Prostate gland (tissue), 2 donors: Measurements from ENCODE around the gene ACY1. TPM values are rescaled to one million over a fixed set of nuclear protein-coding genes. Genes with fewer than 3 reads are reported as not detected.
A peak's percentile ranks its signal among the peaks of the same experiment; 100 is the strongest.

Experiments used
- DNase-seq: peaks from one replicate; pipeline ENCODE4 v3.0.0-alpha.2; 2019; ENCODE audit warnings: low spot score
- H3K27ac ChIP-seq, 2 donors: fragments of 200-600 bp; sonication (generic); 2 replicates each; pipeline ENCODE4 v1.5.1; 2017 to 2019
- H3K27me3 ChIP-seq: fragments of 200-600 bp; sonication (generic); replicated peaks from 2 replicates; pipeline ENCODE4 v1.5.1; 2019; ENCODE audit not compliant: insufficient read depth
- H3K36me3 ChIP-seq, 2 donors: fragments of 200-600 bp; sonication (generic); 1 replicate in 1 of 2; 2 replicates in 1 of 2; pipeline versions ENCODE4 v1.5.1 to v1.8.1; 2017 to 2019
- H3K4me1 ChIP-seq: fragments of 200-600 bp; sonication (generic); replicated peaks from 2 replicates; pipeline ENCODE4 v1.5.1; 2019
- H3K4me3 ChIP-seq, 2 donors: fragments of 200-600 bp; sonication (generic); 2 replicates each; pipeline ENCODE4 v1.5.1; 2017 to 2019
- H3K9me3 ChIP-seq: fragments of 200-600 bp; sonication (generic); 2 replicates; pipeline ENCODE4 v1.5.1; 2017
- POLR2A ChIP-seq: fragments of 450-650 bp; IDR thresholded peaks from one replicate; pipeline ENCODE4 v1.6.1; 2016; ENCODE audit warnings: antibody characterized with exemption, mild to moderate bottlenecking
- POLR2AphosphoS5 ChIP-seq: sonication (generic); formaldehyde crosslinking; IDR thresholded peaks from one replicate; pipeline ENCODE4 v1.6.1; 2017; ENCODE audit warnings: antibody characterized with exemption
- WGBS: methylation state at CpG from one replicate; pipeline ENCODE4 v1.1.5; 2018; 5-methylcytosine and 5-hydroxymethylcytosine counted together
- intact Hi-C: fragments of 100-400 bp; cut with DNase I; formaldehyde crosslinking; loops from one replicate; pipeline ENCODE4 v1.14.2; 2022
- total RNA-seq, 2 donors: library from RNA; depleted of rRNA; stranded (reverse); fragments of >200 nt; gene quantifications; one replicate each; pipeline ENCODE4 v1.1.0, GENCODE V29; 2016
- TF ChIP-seq, protein P1 (sequence below), 4 experiments: fragments of 200-600 bp in 2 of 4; fragments of 450-650 bp in 2 of 4; sonication (generic) in 2 of 4; IDR thresholded peaks; 1 replicate in 3 of 4; 2 replicates in 1 of 4; pipeline ENCODE4 v1.5.1; 2016 to 2019; ENCODE audit warnings: antibody characterized with exemption in 4 of 4, mild to moderate bottlenecking in 2 of 4, moderate library complexity in 2 of 4

ACY1 gene
- total RNA-seq, 2 donors from 2014 or later = 42.1 to 82.6 TPM

DNA sequence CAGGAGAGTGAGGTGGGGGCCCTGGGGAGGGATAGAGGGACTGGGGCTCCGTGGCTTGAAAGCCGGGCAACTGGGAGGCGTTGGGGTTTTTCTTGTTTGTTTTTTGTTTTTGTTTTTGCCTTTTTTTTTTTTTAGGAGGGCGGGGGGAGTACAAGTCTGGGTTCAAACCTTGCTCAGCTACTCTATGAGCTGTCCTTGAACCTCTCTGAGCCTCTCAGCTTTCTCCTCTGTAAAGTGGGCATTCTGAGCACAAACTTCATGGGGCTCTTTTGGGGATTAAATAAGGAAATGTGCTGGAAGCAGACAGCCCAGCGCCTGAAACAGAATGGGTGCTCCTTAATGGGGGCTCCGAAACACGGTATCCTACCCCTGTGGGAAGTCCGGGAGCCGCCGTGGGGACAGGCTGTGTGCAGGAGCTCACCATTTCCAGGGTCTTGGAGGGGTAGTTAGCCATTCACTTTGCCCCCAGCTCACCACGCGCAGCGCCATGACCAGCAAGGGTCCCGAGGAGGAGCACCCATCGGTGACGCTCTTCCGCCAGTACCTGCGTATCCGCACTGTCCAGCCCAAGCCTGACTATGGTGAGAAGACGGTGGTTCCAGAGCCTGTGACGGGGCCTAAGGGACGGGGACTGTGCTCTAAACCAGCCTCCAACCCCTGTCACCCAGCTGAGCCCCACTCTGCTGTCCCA is 388 bp downstream of the ACY1 start:
- TF ChIP-seq POLR2AphosphoS5 (no peak), POLR2A (no peak)
- TF ChIP-seq, protein P1, sequence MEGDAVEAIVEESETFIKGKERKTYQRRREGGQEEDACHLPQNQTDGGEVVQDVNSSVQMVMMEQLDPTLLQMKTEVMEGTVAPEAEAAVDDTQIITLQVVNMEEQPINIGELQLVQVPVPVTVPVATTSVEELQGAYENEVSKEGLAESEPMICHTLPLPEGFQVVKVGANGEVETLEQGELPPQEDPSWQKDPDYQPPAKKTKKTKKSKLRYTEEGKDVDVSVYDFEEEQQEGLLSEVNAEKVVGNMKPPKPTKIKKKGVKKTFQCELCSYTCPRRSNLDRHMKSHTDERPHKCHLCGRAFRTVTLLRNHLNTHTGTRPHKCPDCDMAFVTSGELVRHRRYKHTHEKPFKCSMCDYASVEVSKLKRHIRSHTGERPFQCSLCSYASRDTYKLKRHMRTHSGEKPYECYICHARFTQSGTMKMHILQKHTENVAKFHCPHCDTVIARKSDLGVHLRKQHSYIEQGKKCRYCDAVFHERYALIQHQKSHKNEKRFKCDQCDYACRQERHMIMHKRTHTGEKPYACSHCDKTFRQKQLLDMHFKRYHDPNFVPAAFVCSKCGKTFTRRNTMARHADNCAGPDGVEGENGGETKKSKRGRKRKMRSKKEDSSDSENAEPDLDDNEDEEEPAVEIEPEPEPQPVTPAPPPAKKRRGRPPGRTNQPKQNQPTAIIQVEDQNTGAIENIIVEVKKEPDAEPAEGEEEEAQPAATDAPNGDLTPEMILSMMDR (IDR thresholded peaks at IDR 0.05) = no peak
- H3K27me3 ChIP-seq = no peaks in the 10 kb centered on the region
- H3K4me1 ChIP-seq = peaks cover 11% of the 10 kb centered on the region
- H3K4me3 ChIP-seq = peak overlapping the region; percentile 34 to 41
- 68% methylated on average over 22 of the region's 22 CpGs for WGBS
- H3K9me3 ChIP-seq = no peaks in the 10 kb centered on the region
- H3K36me3 ChIP-seq = no peaks in the 10 kb centered on the region
- DNase-seq = no peak
- H3K27ac ChIP-seq = peak overlapping the region; percentile 89 to 90
- intact Hi-C loops = no loop called here

DNA sequence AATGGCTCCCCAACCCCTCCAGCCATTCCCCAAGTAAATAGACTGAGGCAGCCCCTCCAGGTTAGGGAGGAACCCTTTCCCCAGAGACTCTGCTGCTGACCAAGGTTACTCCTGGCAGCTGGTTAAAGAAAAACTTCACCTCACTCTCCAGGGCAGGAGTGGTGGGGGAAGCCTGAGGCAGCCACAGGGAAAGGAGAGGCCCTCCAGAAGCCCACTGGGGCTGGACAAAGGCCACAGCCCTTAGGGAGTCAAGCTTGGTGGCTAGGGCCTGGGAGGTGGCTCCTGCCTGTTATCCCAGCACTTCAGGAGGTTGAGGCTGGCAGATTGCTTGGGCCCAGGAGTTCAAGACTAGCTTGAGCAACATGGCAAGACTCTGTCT is 923 bp downstream of the ACY1 start:
- H3K9me3 ChIP-seq = no peaks in the 10 kb centered on the region
- H3K27ac ChIP-seq = peak overlapping the region; percentile 89 to 90
- no peak for DNase-seq
- no peaks in the 10 kb centered on the region for H3K36me3 ChIP-seq
- H3K4me3 ChIP-seq = no peak overlapping the region
- intact Hi-C loops = no loop called here
- peaks cover 11% of the 10 kb centered on the region for H3K4me1 ChIP-seq
- no peaks in the 10 kb centered on the region for H3K27me3 ChIP-seq
- TF ChIP-seq POLR2A (no peak), POLR2AphosphoS5 (no peak)
- TF ChIP-seq, protein P1 (IDR thresholded peaks at IDR 0.05) = no peak

DNA sequence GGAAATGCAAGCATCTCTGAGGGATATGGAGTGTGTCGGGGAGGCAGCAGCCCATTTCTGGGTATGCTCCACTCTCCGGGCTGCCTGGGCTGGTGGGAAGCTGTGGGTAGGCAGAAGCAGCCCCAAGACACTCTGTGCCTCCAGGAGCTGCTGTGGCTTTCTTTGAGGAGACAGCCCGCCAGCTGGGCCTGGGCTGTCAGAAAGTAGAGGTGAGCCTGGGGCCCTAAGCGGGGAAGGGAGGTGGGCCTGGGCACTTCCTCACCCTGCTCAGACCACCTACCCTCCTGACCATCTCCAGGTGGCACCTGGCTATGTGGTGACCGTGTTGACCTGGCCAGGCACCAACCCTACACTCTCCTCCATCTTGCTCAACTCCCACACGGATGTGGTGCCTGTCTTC is 1.7 kb downstream of the ACY1 start:
- TF ChIP-seq, protein P1 (IDR thresholded peaks at IDR 0.05) = no peak
- Histone ChIP-seq H3K4me1 (peaks cover 11% of the 10 kb centered on the region), H3K27me3 (no peaks in the 10 kb centered on the region), H3K36me3 (no peaks in the 10 kb centered on the region), H3K4me3 (no peak overlapping the region), H3K27ac (no peak overlapping the region), H3K9me3 (no peaks in the 10 kb centered on the region)
- DNase-seq = no peak
- WGBS = 85% methylated on average over 6 of the region's 6 CpGs
- intact Hi-C loops = no loop called here

DNA sequence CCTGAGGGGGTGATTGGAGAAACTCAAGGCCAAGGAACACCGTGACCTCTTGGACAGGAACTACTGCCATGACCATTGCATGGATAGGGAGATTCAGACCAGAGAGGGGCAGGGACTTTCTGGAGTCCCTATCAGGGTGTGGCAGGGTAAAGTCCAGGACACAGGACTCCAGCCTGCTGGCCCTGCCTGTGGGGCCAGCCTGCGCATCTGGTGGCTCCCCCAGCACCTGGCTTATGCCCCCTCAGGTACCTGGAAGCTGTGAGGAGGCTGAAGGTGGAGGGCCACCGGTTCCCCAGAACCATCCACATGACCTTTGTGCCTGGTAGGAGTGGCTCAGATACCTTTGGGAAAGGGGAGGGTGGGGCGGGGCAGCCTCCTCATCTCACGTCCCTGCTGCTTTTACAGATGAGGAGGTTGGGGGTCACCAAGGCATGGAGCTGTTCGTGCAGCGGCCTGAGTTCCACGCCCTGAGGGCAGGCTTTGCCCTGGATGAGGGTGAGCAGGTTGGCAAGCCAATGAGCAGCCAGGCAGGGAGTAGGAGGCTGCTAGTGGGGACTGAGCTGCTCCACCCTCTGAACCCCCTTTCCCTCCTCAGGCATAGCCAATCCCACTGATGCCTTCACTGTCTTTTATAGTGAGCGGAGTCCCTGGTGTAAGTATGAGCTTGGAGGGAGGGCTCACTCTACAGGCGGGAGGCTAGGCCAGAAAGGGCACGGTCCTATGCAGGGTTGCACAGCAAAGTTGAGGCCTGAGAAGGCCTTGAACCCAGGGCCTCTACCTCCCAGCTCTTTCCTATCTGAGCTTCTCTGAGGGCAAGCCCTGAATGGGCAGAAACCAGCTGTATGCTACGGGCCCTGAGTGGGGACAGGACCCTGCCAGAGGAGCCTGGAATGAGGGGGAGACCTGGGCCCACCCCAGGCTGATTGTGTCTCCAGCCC is 2.9 kb downstream of the ACY1 start:
- 75% methylated on average over 12 of the region's 12 CpGs for WGBS
- no peak for DNase-seq
- H3K4me1 ChIP-seq = peaks cover 11% of the 10 kb centered on the region
- H3K36me3 ChIP-seq = no peaks in the 10 kb centered on the region
- no peaks in the 10 kb centered on the region for H3K9me3 ChIP-seq
- H3K27me3 ChIP-seq = no peaks in the 10 kb centered on the region
- H3K4me3 ChIP-seq = no peak overlapping the region
- intact Hi-C loops = no loop called here
- H3K27ac ChIP-seq = no peak overlapping the region
- TF ChIP-seq POLR2A (no peak), POLR2AphosphoS5 (no peak)
- TF ChIP-seq, protein P1 (IDR thresholded peaks at IDR 0.05) = no peak
